OCI-LY3 (cell line): ENCODE measurements around the gene NUP188.

Source experiments
- EZH2phosphoT487 ChIP-seq: fragments of 200-600 bp; shearing (Covaris generic); IDR thresholded peaks from 2 replicates; pipeline ENCODE4 v1.6.1; 2018; ENCODE audit warnings: antibody characterized with exemption, mixed run types, low read depth
- TF ChIP-seq, protein P1 (sequence below): fragments of 200-600, 300-600 bp; sonication (generic); IDR thresholded peaks from 2 replicates; pipeline ENCODE4 v1.5.1; 2014; ENCODE audit warnings: antibody characterized with exemption, low read length, low read depth

- TF ChIP-seq, protein P1, sequence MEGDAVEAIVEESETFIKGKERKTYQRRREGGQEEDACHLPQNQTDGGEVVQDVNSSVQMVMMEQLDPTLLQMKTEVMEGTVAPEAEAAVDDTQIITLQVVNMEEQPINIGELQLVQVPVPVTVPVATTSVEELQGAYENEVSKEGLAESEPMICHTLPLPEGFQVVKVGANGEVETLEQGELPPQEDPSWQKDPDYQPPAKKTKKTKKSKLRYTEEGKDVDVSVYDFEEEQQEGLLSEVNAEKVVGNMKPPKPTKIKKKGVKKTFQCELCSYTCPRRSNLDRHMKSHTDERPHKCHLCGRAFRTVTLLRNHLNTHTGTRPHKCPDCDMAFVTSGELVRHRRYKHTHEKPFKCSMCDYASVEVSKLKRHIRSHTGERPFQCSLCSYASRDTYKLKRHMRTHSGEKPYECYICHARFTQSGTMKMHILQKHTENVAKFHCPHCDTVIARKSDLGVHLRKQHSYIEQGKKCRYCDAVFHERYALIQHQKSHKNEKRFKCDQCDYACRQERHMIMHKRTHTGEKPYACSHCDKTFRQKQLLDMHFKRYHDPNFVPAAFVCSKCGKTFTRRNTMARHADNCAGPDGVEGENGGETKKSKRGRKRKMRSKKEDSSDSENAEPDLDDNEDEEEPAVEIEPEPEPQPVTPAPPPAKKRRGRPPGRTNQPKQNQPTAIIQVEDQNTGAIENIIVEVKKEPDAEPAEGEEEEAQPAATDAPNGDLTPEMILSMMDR, result no peak
- no peak for TF ChIP-seq EZH2phosphoT487
Observed at GRCh38 chr9:128995791-128996190, 48.3 kb downstream of the NUP188 start.
